GM18909 (cell line): ENCODE measurements around the gene AFF2.

Experiments
- ATAC-seq: cut with Tn5 transposase; IDR thresholded peaks from one replicate; pipeline ENCODE4 v1.9.1; 2021; ENCODE audit warnings: mild to moderate bottlenecking; ENCODE audit not compliant: unreplicated experiment, poor library complexity

The AFF2 gene

GRCh38 chrX:148813422-148813821 is 313.0 kb downstream of the AFF2 start:
- no peak for ATAC-seq

- ATAC-seq = no peak
Measured at GRCh38 chrX:148813967-148814366, 313.6 kb downstream of the AFF2 start.

- ATAC-seq = no peak
Measured at GRCh38 chrX:148815218-148815961, 315.0 kb downstream of the AFF2 start.

- ATAC-seq = no peak
Measured at GRCh38 chrX:148823986-148824385, 323.6 kb downstream of the AFF2 start.

- no peak for ATAC-seq
Measured at GRCh38 chrX:148825696-148826095, 325.3 kb downstream of the AFF2 start.

DNA sequence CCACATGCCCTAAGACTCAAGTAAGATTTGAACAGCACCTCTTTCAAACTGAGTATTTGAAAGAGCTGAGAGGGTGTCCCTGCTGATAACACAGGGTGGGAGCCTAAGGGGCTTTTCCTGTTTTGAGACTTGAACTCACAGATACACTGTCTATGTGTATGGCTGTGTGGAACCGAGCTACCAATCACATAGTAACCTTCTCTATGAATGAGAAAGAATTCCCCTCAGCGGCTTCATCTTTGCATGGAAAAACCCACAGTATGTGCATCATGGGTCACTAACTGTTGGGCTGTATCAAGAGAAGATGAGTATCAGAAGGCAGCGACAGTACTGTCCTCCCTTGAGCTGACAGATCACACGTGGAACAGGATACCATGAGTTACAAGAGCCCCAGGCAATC is 336.3 kb downstream of the AFF2 start:
- no peak for ATAC-seq

GRCh38 chrX:148850631-148851030 is 350.2 kb downstream of the AFF2 start:
- no peak for ATAC-seq

- no peak for ATAC-seq
Measured at GRCh38 chrX:148854306-148854705, 353.9 kb downstream of the AFF2 start.

- ATAC-seq = no peak
Measured at GRCh38 chrX:148856505-148856904, 356.1 kb downstream of the AFF2 start.

- ATAC-seq = no peak
Measured at GRCh38 chrX:148865277-148866210, 365.1 kb downstream of the AFF2 start.

DNA sequence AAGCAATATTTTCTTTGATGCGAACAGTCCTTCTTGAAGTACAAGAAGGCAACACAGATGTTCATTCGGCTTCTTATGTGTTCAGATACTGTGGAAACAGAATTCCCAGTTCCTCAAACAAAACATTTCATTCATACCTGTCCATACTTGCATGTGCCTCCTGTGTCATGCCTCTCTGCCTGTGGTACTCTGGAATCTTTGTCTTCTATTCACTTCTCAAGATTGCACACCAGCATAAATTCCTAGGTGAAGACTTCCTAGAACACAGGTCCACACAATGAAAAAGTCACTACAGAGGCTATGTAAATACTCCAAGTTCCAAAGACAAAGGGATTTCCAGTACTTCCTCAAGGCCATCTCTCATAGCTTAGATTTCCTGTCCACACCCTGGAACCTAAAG is 367.2 kb downstream of the AFF2 start:
- ATAC-seq = no peak

DNA sequence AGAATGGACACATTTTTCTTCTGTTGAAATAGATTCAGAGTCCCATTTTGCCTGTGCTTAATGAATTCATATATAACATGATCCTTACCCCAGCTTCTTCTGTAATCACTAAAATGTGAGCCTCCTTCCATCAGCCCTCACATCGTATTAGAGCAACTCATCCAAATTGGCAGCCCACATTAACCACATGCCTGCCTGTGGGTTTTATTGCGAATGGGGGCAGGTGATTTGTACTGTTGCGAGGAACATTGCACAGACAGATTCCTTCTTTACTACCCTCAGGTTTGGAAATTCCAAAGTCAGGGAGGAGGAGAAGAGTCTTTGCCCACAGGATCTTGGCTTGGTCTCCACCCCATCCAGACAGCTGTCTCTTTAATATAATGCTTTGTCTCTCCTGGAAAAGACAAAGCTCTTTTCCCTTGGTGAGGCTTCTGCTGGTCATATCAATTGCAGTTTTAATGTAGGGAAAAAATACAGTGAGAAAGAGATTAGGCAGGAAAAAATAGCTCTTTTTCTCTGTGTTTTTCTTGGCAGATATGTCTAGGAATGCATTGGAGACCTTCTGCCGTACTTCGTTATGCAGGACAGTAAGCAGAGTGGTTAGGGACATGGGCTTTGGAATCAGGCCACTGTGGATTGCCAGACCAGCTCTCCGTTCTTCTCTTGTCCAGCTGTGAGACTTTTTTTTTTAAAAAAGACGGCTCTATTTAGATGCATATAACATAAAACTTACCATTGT is 371.2 kb downstream of the AFF2 start:
- ATAC-seq = no peak

GRCh38 chrX:148872161-148872535 is 371.7 kb downstream of the AFF2 start:
- no peak for ATAC-seq

- no peak for ATAC-seq
Measured at GRCh38 chrX:148872881-148873280, 372.5 kb downstream of the AFF2 start.

DNA sequence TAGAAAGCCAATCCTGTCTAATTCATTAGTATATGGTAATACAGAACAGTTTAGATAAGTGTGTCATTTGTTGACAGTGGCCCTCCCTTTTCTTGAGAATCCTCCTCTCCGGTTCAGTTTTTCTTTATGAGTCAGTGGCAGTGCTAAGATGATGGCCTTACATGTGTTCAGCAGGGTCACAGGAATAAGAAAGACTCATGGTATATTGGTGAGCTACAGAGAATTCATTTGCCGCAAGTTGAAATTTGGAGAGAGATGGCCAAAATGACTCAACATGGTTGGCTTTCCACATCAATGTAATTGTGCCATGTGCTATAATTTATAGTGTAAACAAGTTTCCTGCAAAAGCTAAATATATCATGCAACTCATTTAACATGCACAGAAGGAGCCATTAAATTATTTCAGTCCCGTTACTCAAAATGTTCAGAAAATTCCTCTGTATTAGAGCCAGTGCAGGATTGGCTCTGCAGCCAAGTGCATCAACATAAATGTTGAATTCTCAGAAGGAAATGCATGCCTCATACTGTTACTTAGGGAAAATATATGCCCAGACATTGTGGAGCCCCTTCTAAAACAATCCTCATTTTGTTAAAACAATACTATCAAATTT is 374.3 kb downstream of the AFF2 start:
- no peak for ATAC-seq

DNA sequence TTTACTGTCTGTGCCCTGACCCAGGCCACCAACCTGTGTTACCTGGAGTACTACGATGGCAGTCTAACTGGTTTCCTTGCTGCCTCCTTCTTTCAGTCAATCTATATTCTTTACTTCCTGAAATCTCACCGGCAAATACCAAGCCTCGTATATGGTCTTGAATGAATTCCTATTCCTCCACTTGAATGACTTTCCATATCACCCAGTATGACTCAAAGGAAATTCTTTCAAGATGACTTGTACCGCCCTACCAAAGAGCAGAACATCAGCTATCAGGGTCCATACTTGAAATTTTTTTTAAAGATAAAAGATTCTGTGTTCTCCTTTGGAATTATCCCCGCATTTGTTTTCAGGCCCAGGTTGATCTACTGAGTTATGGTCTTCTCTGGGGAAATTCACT is 378.0 kb downstream of the AFF2 start:
- no peak for ATAC-seq

GRCh38 chrX:148885203-148885602 is 384.8 kb downstream of the AFF2 start:
- ATAC-seq = no peak

DNA sequence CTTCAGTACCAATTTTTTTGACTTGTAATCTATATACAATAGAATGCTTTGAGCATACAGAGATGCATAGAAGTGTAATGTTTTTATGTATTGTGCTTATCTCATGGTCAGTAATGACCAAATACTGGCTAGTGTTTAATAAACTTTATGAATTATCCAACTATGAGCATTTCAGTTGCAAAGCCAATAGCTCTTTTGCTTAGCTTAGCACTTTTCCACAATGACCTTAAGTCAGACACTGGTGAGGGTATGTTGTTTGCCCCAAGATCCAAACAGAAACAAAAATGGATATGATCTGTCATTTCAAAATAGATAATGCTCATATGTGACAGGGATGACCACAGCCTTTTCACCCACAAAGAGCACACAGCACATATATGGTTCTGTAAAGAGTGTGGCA is 393.0 kb downstream of the AFF2 start:
- ATAC-seq = no peak

GRCh38 chrX:148902581-148902980 is 402.2 kb downstream of the AFF2 start:
- no peak for ATAC-seq

DNA sequence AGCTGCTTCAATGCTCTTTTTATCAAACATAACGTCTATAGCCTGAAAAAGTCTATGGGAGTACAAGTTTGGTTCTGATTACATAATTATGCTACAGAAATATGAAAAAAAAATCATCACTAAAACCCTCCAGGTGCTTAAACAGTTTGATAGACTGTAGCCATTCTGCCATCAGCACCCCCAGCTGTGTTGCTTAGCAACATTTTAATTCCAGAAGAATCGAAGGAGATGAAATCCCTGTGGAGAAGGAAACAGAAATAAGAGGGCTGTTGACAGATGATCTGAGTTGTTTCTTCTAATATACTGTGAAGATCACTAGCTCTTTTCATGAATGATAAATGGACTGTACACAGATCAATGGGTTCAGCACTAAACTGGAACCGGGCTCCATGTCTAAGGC is 402.8 kb downstream of the AFF2 start:
- ATAC-seq = no peak
